ENCODE measurements around the gene WBP1L.
"Not testable (repeated sequence)": the region's sequence is repeated elsewhere in the genome, so short reads cannot be mapped to it uniquely, and the experiment has no call there.

The WBP1L gene

DNA sequence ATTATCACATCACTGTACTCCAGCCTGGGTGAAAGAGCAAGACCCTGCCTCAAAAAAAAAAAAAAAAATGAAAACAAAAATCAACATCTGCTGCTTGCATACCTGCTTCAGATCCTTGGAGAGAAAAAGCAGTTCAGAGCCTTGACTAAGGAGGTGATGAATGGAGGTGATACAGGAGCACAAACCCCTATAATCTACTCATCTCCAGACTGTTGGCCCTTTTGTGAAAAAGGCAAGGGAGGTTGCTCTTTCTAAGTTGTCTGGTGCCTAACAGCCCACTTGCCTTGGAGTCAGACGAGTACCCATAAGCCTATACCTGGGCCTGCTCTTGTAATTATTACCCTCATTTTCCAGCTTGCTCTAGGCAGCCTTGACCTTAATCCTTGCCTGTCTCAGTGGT is 27.9 kb upstream of the WBP1L start:
- no peak overlapping the region for H3K4me3 ChIP-seq (ENCODE audit: low read length in 2 of 2)
- no peak overlapping the region for H3K27ac ChIP-seq (replicated peaks; ENCODE audit: low read length)
- no peak overlapping the region for H2BK120ac ChIP-seq (ENCODE audit: low read depth, low read length)
- peaks cover 5% of the 10 kb centered on the region for H3K79me1 ChIP-seq (ENCODE audit: low read depth, low read length)
- no peak overlapping the region for H2AK5ac ChIP-seq (ENCODE audit: low read depth, low read length)
- H4K91ac ChIP-seq (ENCODE audit: low read depth, low read length, poor library complexity): no peak overlapping the region
- H3K4me2 ChIP-seq (ENCODE audit: insufficient read depth, low read length, poor library complexity, severe bottlenecking): no peak overlapping the region
- H2BK5ac ChIP-seq (ENCODE audit: low read length): no peak overlapping the region
- H3K23ac ChIP-seq (ENCODE audit: low read depth, low read length, poor library complexity): no peak overlapping the region
- no peak overlapping the region for H3K14ac ChIP-seq (ENCODE audit: low read length)
- H3K36me3 ChIP-seq (replicated peaks in 1 of 2; ENCODE audit: control insufficient read depth in 2 of 2, insufficient read depth in 2 of 2, low read length in 2 of 2): peaks cover 0 to 31% of the 10 kb centered on the region in 2 donors
- no peak overlapping the region for H3K18ac ChIP-seq (ENCODE audit: low read length)
- H3K4me1 ChIP-seq (ENCODE audit: control insufficient read depth in 2 of 2, insufficient read depth in 1 of 2, low read depth in 1 of 2, low read length in 2 of 2): peaks cover 14 to 19% of the 10 kb centered on the region in 2 donors
- no peak overlapping the region for H3K9ac ChIP-seq (ENCODE audit: low read depth, low read length, poor library complexity)
- WGBS, 2 donors (ENCODE audit: extremely low coverage in 2 of 2, insufficient read length in 2 of 2, insufficient replicate concordance in 1 of 2): no CpG with 5 or more reads among the region's 1 CpG
- no peak overlapping the region for H3K4ac ChIP-seq (ENCODE audit: low read length)
- H2AFZ ChIP-seq (ENCODE audit: low read length): no peak overlapping the region
- H3K27me3 ChIP-seq (ENCODE audit: control insufficient read depth in 3 of 3, insufficient read depth in 3 of 3, low read depth in 1 of 3, low read length in 3 of 3): no peaks in the 10 kb centered on the region
- no peak overlapping the region for H2BK15ac ChIP-seq (ENCODE audit: low read length)
- no peak overlapping the region for H2BK12ac ChIP-seq (ENCODE audit: low read length)
- no peak for DNase-seq (ENCODE audit: low spot score)
- no peak overlapping the region for H4K8ac ChIP-seq (ENCODE audit: low read depth, low read length)
- no peaks in the 10 kb centered on the region for H3K9me3 ChIP-seq (replicated peaks in 1 of 2; ENCODE audit: control insufficient read depth in 2 of 2, insufficient read depth in 1 of 2, low read depth in 1 of 2, low read length in 2 of 2)

GRCh38 chr10:102716900-102717565 is 26.7 kb upstream of the WBP1L start:
- H4K8ac ChIP-seq (ENCODE audit: low read depth, low read length); H2BK15ac ChIP-seq (ENCODE audit: low read length); H2BK5ac ChIP-seq (ENCODE audit: low read length); H4K91ac ChIP-seq (ENCODE audit: low read depth, low read length, poor library complexity); H2BK120ac ChIP-seq (ENCODE audit: low read depth, low read length); H3K27me3 ChIP-seq (ENCODE audit: control insufficient read depth in 3 of 3, insufficient read depth in 3 of 3, low read depth in 1 of 3, low read length in 3 of 3); H3K9me3 ChIP-seq (replicated peaks in 1 of 2; ENCODE audit: control insufficient read depth in 2 of 2, insufficient read depth in 1 of 2, low read depth in 1 of 2, low read length in 2 of 2); H2AFZ ChIP-seq (ENCODE audit: low read length); H3K18ac ChIP-seq (ENCODE audit: low read length); DNase-seq (ENCODE audit: low spot score); H3K79me1 ChIP-seq (ENCODE audit: low read depth, low read length); H3K14ac ChIP-seq (ENCODE audit: low read length); H2AK5ac ChIP-seq (ENCODE audit: low read depth, low read length); H3K4me3 ChIP-seq (ENCODE audit: low read length in 2 of 2); H3K4ac ChIP-seq (ENCODE audit: low read length); H2BK12ac ChIP-seq (ENCODE audit: low read length); H3K9ac ChIP-seq (ENCODE audit: low read depth, low read length, poor library complexity); H3K23ac ChIP-seq (ENCODE audit: low read depth, low read length, poor library complexity); H3K4me2 ChIP-seq (ENCODE audit: insufficient read depth, low read length, poor library complexity, severe bottlenecking); H3K27ac ChIP-seq (replicated peaks; ENCODE audit: low read length): not testable (repeated sequence)
- Histone ChIP-seq H3K4me1 (ENCODE audit: control insufficient read depth in 2 of 2, insufficient read depth in 1 of 2, low read depth in 1 of 2, low read length in 2 of 2) (peaks cover 14 to 23% of the 10 kb centered on the region in 2 donors), H3K36me3 (replicated peaks in 1 of 2; ENCODE audit: control insufficient read depth in 2 of 2, insufficient read depth in 2 of 2, low read length in 2 of 2) (peaks cover 0 to 40% of the 10 kb centered on the region in 2 donors)
- WGBS, 2 donors (ENCODE audit: extremely low coverage in 2 of 2, insufficient read length in 2 of 2, insufficient replicate concordance in 1 of 2): no CpG with 5 or more reads among the region's 18 CpGs

- H2BK15ac ChIP-seq (ENCODE audit: low read length): no peak overlapping the region
- H2AK5ac ChIP-seq (ENCODE audit: low read depth, low read length): no peak overlapping the region
- H3K9ac ChIP-seq (ENCODE audit: low read depth, low read length, poor library complexity): no peak overlapping the region
- H3K9me3 ChIP-seq (replicated peaks in 1 of 2; ENCODE audit: control insufficient read depth in 2 of 2, insufficient read depth in 1 of 2, low read depth in 1 of 2, low read length in 2 of 2): no peaks in the 10 kb centered on the region
- H4K91ac ChIP-seq (ENCODE audit: low read depth, low read length, poor library complexity): no peak overlapping the region
- H3K79me1 ChIP-seq (ENCODE audit: low read depth, low read length): peaks cover 5% of the 10 kb centered on the region
- no peak overlapping the region for H3K4me2 ChIP-seq (ENCODE audit: insufficient read depth, low read length, poor library complexity, severe bottlenecking)
- DNase-seq (ENCODE audit: low spot score): no peak
- H3K27ac ChIP-seq (replicated peaks; ENCODE audit: low read length): no peak overlapping the region
- H3K23ac ChIP-seq (ENCODE audit: low read depth, low read length, poor library complexity): no peak overlapping the region
- H3K27me3 ChIP-seq (ENCODE audit: control insufficient read depth in 3 of 3, insufficient read depth in 3 of 3, low read depth in 1 of 3, low read length in 3 of 3): no peaks in the 10 kb centered on the region
- peaks cover 14 to 20% of the 10 kb centered on the region in 2 donors for H3K4me1 ChIP-seq (ENCODE audit: control insufficient read depth in 2 of 2, insufficient read depth in 1 of 2, low read depth in 1 of 2, low read length in 2 of 2)
- no peak overlapping the region for H2BK5ac ChIP-seq (ENCODE audit: low read length)
- no peak overlapping the region for H4K8ac ChIP-seq (ENCODE audit: low read depth, low read length)
- no peak overlapping the region for H2BK120ac ChIP-seq (ENCODE audit: low read depth, low read length)
- no peak overlapping the region for H3K18ac ChIP-seq (ENCODE audit: low read length)
- WGBS, 2 donors (ENCODE audit: extremely low coverage in 2 of 2, insufficient read length in 2 of 2, insufficient replicate concordance in 1 of 2): no CpG with 5 or more reads among the region's 3 CpGs
- H3K4me3 ChIP-seq (ENCODE audit: low read length in 2 of 2): peak overlapping the region in 1 of 2 donors; percentile 42
- peaks cover 0 to 40% of the 10 kb centered on the region in 2 donors for H3K36me3 ChIP-seq (replicated peaks in 1 of 2; ENCODE audit: control insufficient read depth in 2 of 2, insufficient read depth in 2 of 2, low read length in 2 of 2)
- H2AFZ ChIP-seq (ENCODE audit: low read length): no peak overlapping the region
- H2BK12ac ChIP-seq (ENCODE audit: low read length): no peak overlapping the region
- H3K4ac ChIP-seq (ENCODE audit: low read length): no peak overlapping the region
- H3K14ac ChIP-seq (ENCODE audit: low read length): no peak overlapping the region
Measured at GRCh38 chr10:102718220-102718619, 25.5 kb upstream of the WBP1L start.

- H3K4me3 ChIP-seq (ENCODE audit: low read length in 2 of 2): no peak overlapping the region
Measured at GRCh38 chr10:102720337-102720736, 23.4 kb upstream of the WBP1L start.

More at GRCh38 chr10:102720337-102720736, 23.4 kb upstream of the WBP1L start:
- Histone ChIP-seq H3K4me2 (ENCODE audit: insufficient read depth, low read length, poor library complexity, severe bottlenecking) (no peak overlapping the region), H3K18ac (ENCODE audit: low read length) (no peak overlapping the region), H2AFZ (ENCODE audit: low read length) (no peak overlapping the region), H3K23ac (ENCODE audit: low read depth, low read length, poor library complexity) (no peak overlapping the region), H4K91ac (ENCODE audit: low read depth, low read length, poor library complexity) (no peak overlapping the region), H2BK15ac (ENCODE audit: low read length) (no peak overlapping the region), H3K79me1 (ENCODE audit: low read depth, low read length) (no peaks in the 10 kb centered on the region), H2BK12ac (ENCODE audit: low read length) (no peak overlapping the region), H3K27me3 (ENCODE audit: control insufficient read depth in 3 of 3, insufficient read depth in 3 of 3, low read depth in 1 of 3, low read length in 3 of 3) (no peaks in the 10 kb centered on the region), H3K27ac (replicated peaks; ENCODE audit: low read length) (no peak overlapping the region), H3K4me1 (ENCODE audit: control insufficient read depth in 2 of 2, insufficient read depth in 1 of 2, low read depth in 1 of 2, low read length in 2 of 2) (peaks cover 12 to 14% of the 10 kb centered on the region in 2 donors), H3K9me3 (replicated peaks in 1 of 2; ENCODE audit: control insufficient read depth in 2 of 2, insufficient read depth in 1 of 2, low read depth in 1 of 2, low read length in 2 of 2) (peaks cover 0 to 5% of the 10 kb centered on the region in 2 donors), H2BK120ac (ENCODE audit: low read depth, low read length) (no peak overlapping the region), H3K36me3 (replicated peaks in 1 of 2; ENCODE audit: control insufficient read depth in 2 of 2, insufficient read depth in 2 of 2, low read length in 2 of 2) (peaks cover 2 to 60% of the 10 kb centered on the region in 2 donors), H3K14ac (ENCODE audit: low read length) (no peak overlapping the region), H3K4ac (ENCODE audit: low read length) (no peak overlapping the region), H2AK5ac (ENCODE audit: low read depth, low read length) (no peak overlapping the region), H3K9ac (ENCODE audit: low read depth, low read length, poor library complexity) (no peak overlapping the region), H4K8ac (ENCODE audit: low read depth, low read length) (no peak overlapping the region), H2BK5ac (ENCODE audit: low read length) (no peak overlapping the region)
- no peak for DNase-seq (ENCODE audit: low spot score)
- WGBS, 2 donors (ENCODE audit: extremely low coverage in 2 of 2, insufficient read length in 2 of 2, insufficient replicate concordance in 1 of 2): no CpG with 5 or more reads among the region's 3 CpGs

Data from neuronal stem cell (in vitro differentiated cells).